Measurements from ENCODE around the gene TMEM169.
A peak's percentile ranks its signal among the peaks of the same experiment; 100 is the strongest.

TMEM169 gene, protein sequence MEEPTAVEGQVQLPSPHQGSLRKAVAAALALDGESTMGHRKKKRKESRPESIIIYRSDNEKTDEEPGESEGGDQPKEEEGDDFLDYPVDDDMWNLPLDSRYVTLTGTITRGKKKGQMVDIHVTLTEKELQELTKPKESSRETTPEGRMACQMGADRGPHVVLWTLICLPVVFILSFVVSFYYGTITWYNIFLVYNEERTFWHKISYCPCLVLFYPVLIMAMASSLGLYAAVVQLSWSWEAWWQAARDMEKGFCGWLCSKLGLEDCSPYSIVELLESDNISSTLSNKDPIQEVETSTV

DNA sequence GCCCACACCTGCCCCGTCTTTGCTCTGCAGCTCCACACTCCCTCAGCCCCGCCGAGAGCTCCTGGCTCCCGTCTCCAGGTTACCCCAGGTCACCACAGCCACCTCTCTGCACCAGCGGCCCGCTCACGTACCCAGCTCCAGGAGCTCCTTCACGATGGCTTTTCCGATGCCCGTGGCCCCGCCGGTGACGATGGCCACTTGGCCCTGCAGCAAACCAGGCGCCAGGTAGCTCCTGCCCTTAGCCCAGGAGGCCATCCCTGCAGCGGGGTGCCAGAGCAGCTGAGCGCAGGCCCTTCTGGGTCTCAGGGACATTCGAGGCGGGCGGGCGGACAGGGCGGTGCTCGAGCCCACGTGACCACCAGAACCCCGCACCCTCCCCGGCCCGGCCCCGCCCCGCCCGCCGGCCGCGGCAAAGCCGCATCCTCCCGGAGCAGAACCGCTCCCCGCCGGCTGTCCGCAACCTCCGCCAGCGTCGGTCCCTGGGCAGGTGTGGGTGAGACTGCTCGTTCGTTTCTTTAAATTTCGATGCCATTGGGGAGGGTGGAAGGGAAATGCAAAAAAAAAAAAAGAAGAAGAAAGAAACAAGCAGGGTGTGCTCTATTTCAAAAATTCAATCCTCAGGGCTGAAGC lies at the start of gene TMEM169, which contains the start of gene PECR:
TMEM169 (plus strand) TSS at position 433 of the 630 bp plus-strand sequence. CDS start 14,045 bp downstream, outside the sequence.
PECR (minus strand) TSS at position 323 of the 630 bp plus-strand sequence; CDS start at position 255, 68 bp downstream.
- peak; percentile 88 for DNase-seq

GRCh38 chr2:216031960-216032689 lies 49.6 kb upstream of the TMEM169 start:
- DNase-seq, result no peak

- DNase-seq, result no peak
Measured at GRCh38 chr2:216033403-216033802, 48.3 kb upstream of the TMEM169 start.

DNA sequence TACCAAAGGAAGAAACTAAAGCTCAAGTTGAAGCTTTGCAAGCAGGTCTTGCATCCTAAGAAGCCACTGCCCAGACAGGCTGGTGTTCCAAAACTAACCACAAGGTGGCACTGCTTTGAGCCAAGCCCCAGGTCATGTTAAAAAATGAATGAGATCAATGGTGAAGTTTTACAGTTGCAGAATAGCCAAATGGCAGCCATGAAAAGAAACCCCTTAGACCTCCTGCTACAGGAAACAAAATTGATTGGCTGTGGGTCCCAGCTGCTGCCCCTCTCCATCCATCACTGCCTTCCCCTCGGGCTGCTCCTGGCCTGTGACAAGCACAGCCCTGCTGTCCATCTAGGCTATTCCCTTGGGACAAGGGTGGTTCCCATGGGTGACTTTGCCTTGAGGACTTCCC lies 47.7 kb upstream of the TMEM169 start:
- peak; percentile 94 for DNase-seq

GRCh38 chr2:216039918-216040317 lies 41.8 kb upstream of the TMEM169 start:
- DNase-seq, result no peak

GRCh38 chr2:216041438-216041837 lies 40.3 kb upstream of the TMEM169 start:
- no peak for DNase-seq

DNA sequence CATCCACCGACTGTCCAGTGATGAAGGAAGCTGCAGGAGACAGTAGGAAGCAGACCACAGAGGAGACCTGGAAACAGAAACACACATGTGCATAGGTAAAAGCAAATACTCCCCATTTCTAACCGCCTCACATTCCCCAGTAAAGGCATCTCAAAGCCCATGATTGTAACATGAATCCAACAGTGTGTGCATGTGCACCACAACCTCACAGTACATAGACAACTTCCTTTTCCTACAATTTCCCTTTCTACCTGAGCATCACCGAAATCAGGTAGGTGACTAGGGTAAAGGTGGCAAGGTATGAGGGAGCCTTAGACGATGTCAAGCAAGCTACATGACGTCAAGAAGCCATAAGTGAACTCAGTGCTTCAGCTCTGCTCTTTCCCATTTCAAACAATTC lies 37.8 kb upstream of the TMEM169 start:
- no peak for DNase-seq

GRCh38 chr2:216044883-216045486 lies 36.7 kb upstream of the TMEM169 start:
- DNase-seq, result no peak

- DNase-seq, result no peak
Measured at GRCh38 chr2:216047397-216047796, 34.3 kb upstream of the TMEM169 start.

- no peak for DNase-seq
Measured at GRCh38 chr2:216049452-216049851, 32.3 kb upstream of the TMEM169 start.

DNA sequence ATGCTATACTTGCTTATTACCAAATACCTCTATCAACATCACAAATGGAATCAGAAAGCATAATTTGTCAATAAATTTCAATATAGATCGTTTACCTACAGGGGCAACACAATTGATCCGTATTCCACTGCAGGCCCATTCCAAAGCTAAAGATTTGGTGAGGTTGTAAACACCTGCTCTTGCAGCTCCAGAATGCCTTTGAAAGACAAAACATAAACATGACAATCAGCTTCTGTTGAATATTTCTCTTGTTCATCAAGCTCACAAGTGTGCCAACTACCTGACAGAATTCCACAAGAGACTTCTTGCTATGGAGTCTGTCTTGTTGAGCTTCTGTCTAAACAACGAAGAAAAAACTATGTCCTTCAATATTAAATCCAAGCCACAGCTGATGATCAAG lies 30.4 kb upstream of the TMEM169 start:
- no peak for DNase-seq

DNA sequence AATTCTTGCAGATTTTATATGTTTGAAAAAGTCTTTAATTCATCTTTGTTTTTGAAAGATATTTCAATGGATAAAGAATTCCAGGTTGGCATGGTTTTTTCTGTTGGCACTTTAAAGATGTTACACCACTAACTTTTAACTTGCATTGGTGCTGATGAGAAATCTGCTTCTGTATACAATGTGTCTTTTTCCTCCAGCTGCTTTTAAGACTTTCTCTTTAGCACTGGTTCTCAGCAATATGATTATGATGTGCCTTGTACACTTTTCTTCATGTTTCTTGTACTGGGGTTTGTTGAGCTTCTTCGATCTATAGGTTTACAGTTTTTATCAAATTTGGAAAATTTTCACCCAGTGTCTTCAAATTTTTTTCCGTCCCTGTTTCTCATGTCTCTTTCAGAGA lies 29.3 kb upstream of the TMEM169 start:
- no peak for DNase-seq

GRCh38 chr2:216055680-216056079 lies 26.0 kb upstream of the TMEM169 start:
- no peak for DNase-seq

- no peak for DNase-seq
Measured at GRCh38 chr2:216056739-216057138, 25.0 kb upstream of the TMEM169 start.

- DNase-seq, result peak; percentile 71
Measured at GRCh38 chr2:216057688-216058193, 24.0 kb upstream of the TMEM169 start.

GRCh38 chr2:216059233-216059834 lies 22.4 kb upstream of the TMEM169 start:
- no peak for DNase-seq

GRCh38 chr2:216064014-216064630 lies 17.6 kb upstream of the TMEM169 start:
- DNase-seq, result no peak

- no peak for DNase-seq
Measured at GRCh38 chr2:216064665-216065064, 17.1 kb upstream of the TMEM169 start.

GRCh38 chr2:216066230-216066629 lies 15.5 kb upstream of the TMEM169 start:
- DNase-seq, result no peak

GRCh38 chr2:216069028-216069427 lies 12.7 kb upstream of the TMEM169 start:
- no peak for DNase-seq

DNA sequence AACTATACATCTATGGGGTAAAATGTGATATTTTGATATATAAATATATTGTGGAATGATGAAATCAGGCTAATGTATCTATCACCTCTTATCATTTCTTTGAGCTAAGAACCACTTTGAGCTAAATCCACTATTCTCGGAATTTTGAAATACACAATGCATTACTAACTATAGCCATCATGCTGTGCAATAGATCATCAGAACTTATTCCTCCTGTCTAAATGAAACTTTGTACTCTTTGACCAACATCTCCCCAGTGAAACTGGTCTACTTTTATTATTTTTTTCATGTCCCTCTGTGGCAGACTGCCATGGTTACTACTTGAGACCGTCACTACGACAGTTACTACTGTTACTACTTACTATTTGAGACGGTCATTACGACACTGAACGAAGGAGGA lies 11.5 kb upstream of the TMEM169 start:
- DNase-seq, result no peak
